ENCODE measurements around the gene AHR. TPM values are rescaled to one million over a fixed set of nuclear protein-coding genes. Genes with fewer than 3 reads are reported as not detected.
"Not testable (repeated sequence)": the region's sequence is repeated elsewhere in the genome, so short reads cannot be mapped to it uniquely, and the experiment has no call there.

AHR gene
- polyA plus RNA-seq, 12 donors, result 12.1 to 82.8 (median 33.3) TPM; not detected in 1

GRCh38 chr7:17374654-17375053 is 76.2 kb downstream of the AHR start:
- no peak for DNase-seq

GRCh38 chr7:17376595-17376994 is 78.1 kb downstream of the AHR start:
- no peak for DNase-seq

DNA sequence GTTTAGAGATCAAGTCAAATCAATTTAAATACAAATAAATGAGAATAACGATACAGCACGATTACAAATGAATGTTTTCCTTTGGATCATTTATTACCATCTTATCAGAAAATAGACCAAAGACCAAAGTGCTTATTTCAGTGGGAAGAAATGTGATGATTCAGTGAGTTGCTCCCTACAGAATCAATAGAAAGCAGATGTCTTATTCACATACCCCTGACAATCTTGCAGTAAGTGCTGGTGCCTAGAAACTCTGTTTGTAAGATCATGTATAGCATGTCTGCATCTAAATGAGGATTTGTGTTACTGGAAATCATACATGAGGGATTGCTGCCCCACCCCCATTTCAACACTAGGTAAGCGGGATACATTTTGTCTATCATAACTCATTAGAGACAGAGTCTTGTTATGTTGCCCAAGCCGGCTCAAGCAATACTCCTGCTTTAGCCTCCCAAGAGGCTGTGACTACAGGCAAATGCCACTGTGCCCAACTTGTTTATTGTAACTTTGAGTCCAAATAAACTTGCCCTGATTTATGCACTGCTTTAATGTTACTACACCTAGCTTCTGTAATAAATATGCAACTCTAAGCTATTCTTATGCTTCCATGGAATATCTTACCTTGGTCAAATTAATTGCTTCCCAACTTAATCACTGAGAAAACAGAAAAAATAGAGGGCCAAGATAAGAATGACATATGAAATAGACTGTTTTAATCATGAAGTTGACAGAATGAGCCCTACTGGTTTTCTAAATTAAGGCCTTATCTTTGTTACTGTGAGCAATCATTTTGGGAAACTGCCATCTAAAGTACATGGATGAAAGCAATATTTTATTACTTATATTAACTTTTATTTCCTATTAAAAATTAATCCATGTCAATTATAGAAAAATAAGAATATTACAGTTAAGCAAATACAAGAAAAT is 82.5 kb downstream of the AHR start:
- DNase-seq, result no peak

DNA sequence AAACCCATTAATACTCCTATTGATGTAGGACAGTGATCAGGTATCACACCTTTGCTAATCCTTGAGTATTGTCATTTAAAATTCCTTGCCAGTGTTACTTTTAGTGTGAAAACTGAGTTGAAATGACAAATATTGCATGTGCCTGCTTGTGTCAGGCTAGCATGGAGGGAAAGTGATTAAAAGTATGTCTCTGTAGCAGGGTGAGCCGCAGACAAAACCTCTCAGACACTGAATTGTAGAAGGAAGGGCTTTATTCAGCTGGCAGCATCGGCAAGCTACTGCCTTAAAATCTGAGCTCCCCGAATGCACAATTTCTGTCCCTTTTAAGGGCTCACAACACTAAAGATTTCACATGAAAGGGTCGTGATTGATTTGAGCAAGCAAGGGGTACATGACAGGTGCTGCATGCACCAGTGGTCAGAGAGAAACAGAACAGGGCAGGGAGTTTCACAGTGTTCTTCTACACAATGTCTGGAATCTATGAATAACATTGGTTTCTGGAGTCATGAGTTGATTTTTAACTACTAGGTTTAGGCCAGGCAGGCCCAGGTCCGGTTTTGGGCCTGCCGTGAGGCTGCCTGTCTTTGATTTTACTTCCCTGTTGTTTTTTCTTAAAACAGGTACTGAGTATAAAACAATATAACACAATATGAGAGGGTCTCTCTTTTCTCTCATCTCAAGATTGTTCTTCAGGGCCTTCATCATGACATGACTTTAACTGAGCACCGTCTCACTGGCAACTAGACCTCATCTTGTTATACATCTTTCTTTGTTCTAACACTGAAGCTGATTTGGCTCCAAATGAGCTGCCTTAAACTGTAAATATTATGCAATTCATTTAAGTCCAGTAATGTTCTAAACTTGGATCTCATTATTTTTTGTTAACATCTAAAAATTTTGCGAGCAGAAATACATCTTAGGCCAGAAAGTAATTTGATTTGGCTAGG is 84.2 kb downstream of the AHR start:
- DNase-seq, result not testable (repeated sequence)

DNA sequence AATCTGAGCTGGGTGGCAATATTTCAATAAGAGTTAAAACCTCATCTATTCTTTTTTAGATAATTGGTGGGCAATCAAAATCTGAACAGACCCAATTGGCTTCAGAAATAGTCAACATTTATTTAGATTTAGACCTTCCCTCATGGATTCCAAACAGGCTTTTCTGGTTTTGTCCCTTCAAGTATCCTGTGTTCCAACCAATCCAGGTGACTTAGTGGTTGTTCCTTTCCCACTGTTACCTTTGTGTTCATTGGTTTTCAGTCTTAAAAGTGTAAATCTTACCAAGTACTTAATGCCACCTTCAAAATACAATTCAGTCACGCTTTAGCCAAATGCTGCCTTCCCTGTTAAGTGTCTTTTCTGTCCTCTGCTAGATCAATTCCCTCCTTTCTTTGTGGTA is 85.9 kb downstream of the AHR start:
- no peak for DNase-seq

GRCh38 chr7:17385612-17386011 is 87.2 kb downstream of the AHR start:
- DNase-seq, result no peak

GRCh38 chr7:17390392-17390791 is 91.9 kb downstream of the AHR start:
- DNase-seq, result no peak

- no peak for DNase-seq
These were observed 92.9 kb downstream of the AHR start for GRCh38 chr7:17391366-17391765.

GRCh38 chr7:17392846-17393245 is 94.4 kb downstream of the AHR start:
- peak; percentile 30 for DNase-seq

DNA sequence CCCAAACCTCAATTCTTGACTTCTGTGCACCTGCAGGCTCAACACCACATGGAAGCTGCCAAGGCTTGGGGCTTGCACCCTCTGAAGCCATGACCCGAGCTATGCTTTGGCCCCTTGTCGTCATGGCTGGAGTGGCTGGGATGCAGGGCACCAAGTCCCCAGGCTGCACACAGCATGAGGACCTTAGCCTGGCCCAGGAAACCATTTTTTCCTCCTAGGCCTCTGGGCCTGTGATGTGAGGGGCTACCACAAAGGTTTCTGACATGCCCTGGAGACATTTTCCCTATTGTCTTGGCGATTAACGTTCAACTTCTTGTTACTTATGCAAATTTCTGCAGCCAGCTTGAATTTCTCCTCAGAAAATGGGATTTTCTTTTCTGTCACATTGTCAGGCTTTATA is 96.1 kb downstream of the AHR start:
- DNase-seq, result not testable (repeated sequence)

All from muscle of arm (tissue), 12 donors.